RWPE2 (cell line): ENCODE measurements around the gene RPA3.

Experiments used
- ATAC-seq: fragments of 200-7000 bp; cut with Tn5 transposase; 3 replicates; pipeline ENCODE4 v1.9.1; 2021; ENCODE audit warnings: low read depth
- DNase-seq: peaks from one replicate; pipeline ENCODE4 v3.0.0-alpha.2; 2020; ENCODE audit warnings: low spot score
- H3K27ac ChIP-seq: fragments of 450-650 bp; 2 replicates; pipeline ENCODE4 v1.5.1; 2017; ENCODE audit warnings: mild to moderate bottlenecking; ENCODE audit not compliant: poor library complexity, severe bottlenecking
- H3K27me3 ChIP-seq: fragments of 250-450 bp; sonication (Bioruptor Pico); 2 replicates; pipeline ENCODE4 v1.5.1; 2021; ENCODE audit warnings: mild to moderate bottlenecking, moderate library complexity; ENCODE audit not compliant: insufficient read depth, poor library complexity, severe bottlenecking
- H3K36me3 ChIP-seq: fragments of 250-450 bp; sonication (Bioruptor Pico); 2 replicates; pipeline ENCODE4 v1.5.1; 2020; ENCODE audit warnings: low read depth, mild to moderate bottlenecking, moderate library complexity
- H3K4me1 ChIP-seq: fragments of 250-450 bp; sonication (Bioruptor Pico); 2 replicates; pipeline ENCODE4 v1.5.1; 2021; ENCODE audit warnings: mild to moderate bottlenecking, moderate library complexity; ENCODE audit not compliant: insufficient read depth, poor library complexity, severe bottlenecking
- H3K4me3 ChIP-seq: fragments of 250-450 bp; sonication (Bioruptor Pico); 2 replicates; pipeline ENCODE4 v1.5.1; 2021; ENCODE audit warnings: mild to moderate bottlenecking, moderate library complexity; ENCODE audit not compliant: severe bottlenecking
- H3K9me3 ChIP-seq: fragments of 250-450 bp; sonication (Bioruptor Pico); 2 replicates; pipeline ENCODE4 v1.5.1; 2021; ENCODE audit warnings: mild to moderate bottlenecking, moderate library complexity; ENCODE audit not compliant: severe bottlenecking
- TF ChIP-seq, protein P1 (sequence below): fragments of 450-650 bp; IDR thresholded peaks from one replicate; pipeline ENCODE4 v1.5.1; 2017; ENCODE audit warnings: mild to moderate bottlenecking, moderate library complexity; ENCODE audit not compliant: poor library complexity, severe bottlenecking

RPA3 gene

DNA sequence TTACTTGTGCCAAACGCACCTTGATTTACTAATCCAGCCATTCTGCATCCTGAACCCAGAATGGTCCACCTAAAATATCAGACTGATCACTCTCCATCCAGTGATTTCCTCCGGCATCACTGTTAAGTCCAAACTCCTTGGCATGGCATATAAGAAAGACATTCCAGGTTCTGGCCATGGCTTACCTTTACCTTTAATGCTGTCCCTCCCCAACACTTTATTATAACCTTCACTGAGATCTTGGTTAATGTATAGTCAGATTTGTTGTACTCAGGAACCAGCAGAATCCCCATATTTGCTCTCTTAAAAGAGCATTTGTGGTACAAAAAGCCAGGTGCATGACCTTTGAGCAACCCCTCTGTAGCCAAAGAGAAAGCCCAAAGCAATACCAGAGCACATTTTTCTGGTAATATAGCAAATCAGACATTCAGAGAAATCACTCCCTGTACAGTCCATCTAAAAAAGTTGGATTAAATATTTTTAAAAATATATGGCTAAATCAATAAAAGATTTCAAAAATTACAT lies 67.7 kb downstream of the RPA3 start:
- TF ChIP-seq, protein P1, sequence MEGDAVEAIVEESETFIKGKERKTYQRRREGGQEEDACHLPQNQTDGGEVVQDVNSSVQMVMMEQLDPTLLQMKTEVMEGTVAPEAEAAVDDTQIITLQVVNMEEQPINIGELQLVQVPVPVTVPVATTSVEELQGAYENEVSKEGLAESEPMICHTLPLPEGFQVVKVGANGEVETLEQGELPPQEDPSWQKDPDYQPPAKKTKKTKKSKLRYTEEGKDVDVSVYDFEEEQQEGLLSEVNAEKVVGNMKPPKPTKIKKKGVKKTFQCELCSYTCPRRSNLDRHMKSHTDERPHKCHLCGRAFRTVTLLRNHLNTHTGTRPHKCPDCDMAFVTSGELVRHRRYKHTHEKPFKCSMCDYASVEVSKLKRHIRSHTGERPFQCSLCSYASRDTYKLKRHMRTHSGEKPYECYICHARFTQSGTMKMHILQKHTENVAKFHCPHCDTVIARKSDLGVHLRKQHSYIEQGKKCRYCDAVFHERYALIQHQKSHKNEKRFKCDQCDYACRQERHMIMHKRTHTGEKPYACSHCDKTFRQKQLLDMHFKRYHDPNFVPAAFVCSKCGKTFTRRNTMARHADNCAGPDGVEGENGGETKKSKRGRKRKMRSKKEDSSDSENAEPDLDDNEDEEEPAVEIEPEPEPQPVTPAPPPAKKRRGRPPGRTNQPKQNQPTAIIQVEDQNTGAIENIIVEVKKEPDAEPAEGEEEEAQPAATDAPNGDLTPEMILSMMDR, result no peak
- no peak overlapping the region for H3K4me3 ChIP-seq
- no peak for DNase-seq
- no peaks in the 10 kb centered on the region for H3K4me1 ChIP-seq
- no peak overlapping the region for H3K27ac ChIP-seq
- no peaks in the 10 kb centered on the region for H3K27me3 ChIP-seq
- no peaks in the 10 kb centered on the region for H3K36me3 ChIP-seq
- H3K9me3 ChIP-seq, result no peaks in the 10 kb centered on the region
- ATAC-seq, result no peak

DNA sequence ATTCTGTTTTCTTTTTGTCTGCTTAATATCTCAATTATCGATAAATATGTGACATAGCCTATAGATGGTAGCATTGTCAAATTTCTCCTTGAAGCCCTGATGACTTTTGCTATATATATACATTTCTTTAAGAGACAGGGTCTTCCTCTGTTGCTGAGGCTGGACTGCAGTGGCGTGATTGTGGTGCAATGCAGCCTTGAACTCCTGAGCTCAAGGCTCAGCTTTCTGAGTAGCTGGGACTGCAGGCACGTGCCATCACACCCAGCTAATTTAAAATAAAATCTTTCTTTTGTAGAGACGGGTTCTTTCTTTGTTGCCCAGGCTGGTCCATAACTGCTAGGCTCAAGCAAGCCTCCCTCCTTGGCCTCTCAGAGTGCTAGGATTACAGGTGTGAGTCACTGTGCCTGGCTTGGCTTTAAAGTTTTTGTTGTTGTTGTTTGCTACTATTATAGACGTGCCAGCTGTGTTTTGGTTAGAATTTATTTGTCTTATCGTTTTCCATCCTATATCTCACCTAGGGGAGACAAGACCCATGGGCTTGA lies 70.8 kb downstream of the RPA3 start:
- no peak for DNase-seq
- TF ChIP-seq, protein P1, result no peak
- no peaks in the 10 kb centered on the region for H3K27me3 ChIP-seq
- no peaks in the 10 kb centered on the region for H3K36me3 ChIP-seq
- H3K27ac ChIP-seq, result no peak overlapping the region
- ATAC-seq, result no peak
- H3K9me3 ChIP-seq, result no peaks in the 10 kb centered on the region
- H3K4me1 ChIP-seq, result no peaks in the 10 kb centered on the region
- H3K4me3 ChIP-seq, result no peak overlapping the region

DNA sequence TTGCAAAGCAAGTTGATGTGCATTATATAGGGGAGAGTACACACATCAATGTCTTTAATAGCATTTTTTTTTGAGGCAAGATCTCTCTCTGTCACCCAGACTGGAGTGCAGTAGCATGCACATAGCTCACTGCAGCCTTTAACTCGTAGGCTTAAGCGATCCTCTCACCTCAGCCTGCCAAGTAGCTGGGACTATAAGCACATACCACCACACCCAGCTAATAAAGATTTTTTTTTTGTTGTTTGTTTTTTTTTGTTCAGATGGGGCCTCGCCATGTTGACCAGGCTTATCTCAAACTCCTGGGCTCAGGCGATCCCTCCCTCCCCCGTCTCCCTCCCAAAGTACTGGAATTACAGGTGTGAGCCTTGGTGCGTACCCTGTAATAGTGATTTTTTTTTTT lies 76.3 kb downstream of the RPA3 start:
- Histone ChIP-seq H3K9me3 (no peaks in the 10 kb centered on the region), H3K4me1 (no peaks in the 10 kb centered on the region), H3K27ac (no peak overlapping the region), H3K4me3 (peak overlapping the region; percentile 58), H3K27me3 (no peaks in the 10 kb centered on the region), H3K36me3 (peaks cover 13% of the 10 kb centered on the region)
- ATAC-seq, result no peak
- DNase-seq, result no peak
- TF ChIP-seq, protein P1, result no peak

DNA sequence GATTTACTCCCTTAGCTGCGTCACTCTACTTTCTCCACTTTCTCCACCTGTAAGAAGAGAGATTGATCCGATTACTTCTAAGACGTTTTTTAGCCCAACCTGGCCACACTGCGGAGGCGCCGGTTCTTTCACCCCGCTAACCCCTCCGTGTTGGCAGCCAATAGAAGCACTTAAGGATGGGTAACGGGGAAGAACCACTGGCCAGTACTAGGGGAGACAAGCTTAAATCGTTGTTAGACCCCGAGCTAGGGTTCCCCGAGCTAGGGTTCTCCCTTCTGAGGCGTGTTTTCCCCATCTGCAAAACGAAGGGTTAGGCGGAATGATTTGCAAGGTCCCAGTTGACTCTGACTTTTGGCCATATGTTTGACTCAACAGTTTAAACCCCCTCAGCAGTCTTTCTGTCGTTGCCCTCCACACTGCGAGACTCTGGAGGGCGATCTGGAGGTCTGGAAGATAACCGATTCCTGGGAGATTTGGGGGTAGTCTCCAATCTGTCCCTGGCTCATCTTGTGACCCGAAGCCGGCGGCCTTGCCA lies 77.2 kb downstream of the RPA3 start:
- H3K27ac ChIP-seq, result peak overlapping the region; percentile 46
- H3K9me3 ChIP-seq, result no peaks in the 10 kb centered on the region
- TF ChIP-seq, protein P1, result no peak
- H3K36me3 ChIP-seq, result peaks cover 19% of the 10 kb centered on the region
- H3K27me3 ChIP-seq, result no peaks in the 10 kb centered on the region
- H3K4me1 ChIP-seq, result no peaks in the 10 kb centered on the region
- H3K4me3 ChIP-seq, result peak overlapping the region; percentile 58
- DNase-seq (no peak), ATAC-seq (peak; percentile 11)
